Inferior parietal cortex (tissue), 1 donor: Measurements from ENCODE around the gene UACA.
A peak's percentile ranks its signal among the peaks of the same experiment; 100 is the strongest.

Experiments
- DNase-seq: peaks from one replicate; pipeline ENCODE4 v3.0.0-alpha.2; 2016; ENCODE audit errors: extremely low spot score

UACA gene

DNA sequence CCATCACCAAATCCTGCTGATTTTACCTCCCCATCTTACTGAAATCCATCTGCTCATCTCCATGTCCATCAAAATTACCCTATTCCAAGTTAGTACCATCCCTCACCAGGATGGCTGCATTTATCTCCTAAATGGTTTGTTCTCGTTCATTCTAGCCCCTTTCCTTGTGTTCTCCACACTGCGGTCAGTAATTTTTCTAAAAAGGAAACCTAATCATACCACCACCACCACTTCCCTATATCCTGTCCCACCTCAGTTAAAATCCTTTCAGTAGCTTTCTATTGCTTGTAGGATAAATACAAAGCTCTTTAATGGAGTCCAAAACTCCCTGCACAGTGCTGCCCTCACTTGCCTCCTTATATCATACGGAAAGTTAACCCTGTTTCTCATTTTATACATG lies 51.1 kb downstream of the UACA start:
- DNase-seq = no peak

DNA sequence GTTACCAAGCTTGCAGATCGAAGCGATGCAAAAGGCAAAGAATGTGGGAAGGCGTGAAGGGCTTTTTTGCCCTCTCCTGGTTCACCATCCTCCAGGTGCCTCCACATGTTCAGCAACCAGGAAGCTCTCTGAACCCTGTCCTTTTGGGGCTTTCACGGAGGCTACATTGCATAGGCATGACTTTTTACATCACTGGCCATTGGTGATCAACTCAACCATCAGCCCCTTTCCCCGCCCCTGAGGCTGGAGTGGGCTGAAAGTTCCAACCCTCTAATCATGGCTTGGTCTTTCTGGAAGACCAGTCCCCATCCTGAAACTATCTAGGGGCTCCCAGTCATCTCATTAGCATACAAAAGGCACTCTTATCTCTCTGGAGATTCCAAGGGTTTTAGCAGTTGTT lies 52.6 kb downstream of the UACA start:
- no peak for DNase-seq

DNA sequence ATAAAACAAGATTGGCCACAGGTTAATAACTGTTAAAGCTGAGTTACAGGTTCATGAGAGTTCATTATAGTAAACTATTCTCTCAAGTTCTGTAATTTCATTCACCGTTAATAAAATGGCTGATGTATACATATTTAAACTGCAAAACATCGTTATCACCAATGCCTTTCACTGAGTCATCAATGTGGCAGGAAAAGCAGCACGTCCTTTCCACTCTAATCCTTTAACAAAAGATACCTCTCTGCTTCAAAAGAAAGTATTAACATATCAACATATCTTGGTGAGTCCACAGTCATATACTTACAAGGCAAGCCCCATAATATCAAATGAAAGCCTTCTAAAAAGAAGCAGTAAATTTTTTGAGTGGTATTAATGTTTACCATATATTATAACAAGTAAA lies 54.5 kb downstream of the UACA start:
- DNase-seq = no peak

DNA sequence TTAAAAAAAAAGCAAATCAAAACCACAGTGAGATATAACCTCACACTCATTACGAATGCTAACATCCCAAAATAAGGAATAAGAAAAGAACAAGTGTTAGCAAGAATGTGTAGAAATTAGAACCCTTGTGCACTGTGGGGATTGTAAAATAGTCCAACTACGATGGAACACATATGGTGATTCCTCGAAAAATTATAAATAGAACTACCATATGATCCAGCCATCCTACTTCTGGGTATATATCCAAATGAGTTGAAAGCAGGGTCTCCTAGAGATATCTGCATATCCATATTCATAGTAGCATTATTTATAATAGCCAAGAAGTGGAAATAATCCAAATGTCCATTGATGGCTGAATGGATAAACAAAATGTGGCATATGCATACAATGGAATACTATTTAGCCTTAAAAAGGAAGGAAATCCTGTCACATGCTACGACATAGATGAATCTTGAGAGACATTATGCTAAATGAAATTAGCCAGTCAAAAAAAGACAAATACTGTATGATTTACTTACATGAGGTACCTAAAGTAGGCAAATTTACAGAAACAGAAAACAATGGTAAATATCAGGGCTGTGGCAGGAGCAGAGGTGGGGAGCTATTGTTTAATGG lies 55.6 kb downstream of the UACA start:
- no peak for DNase-seq

GRCh38 chr15:70704731-70705130 lies 58.6 kb downstream of the UACA start:
- DNase-seq = no peak

DNA sequence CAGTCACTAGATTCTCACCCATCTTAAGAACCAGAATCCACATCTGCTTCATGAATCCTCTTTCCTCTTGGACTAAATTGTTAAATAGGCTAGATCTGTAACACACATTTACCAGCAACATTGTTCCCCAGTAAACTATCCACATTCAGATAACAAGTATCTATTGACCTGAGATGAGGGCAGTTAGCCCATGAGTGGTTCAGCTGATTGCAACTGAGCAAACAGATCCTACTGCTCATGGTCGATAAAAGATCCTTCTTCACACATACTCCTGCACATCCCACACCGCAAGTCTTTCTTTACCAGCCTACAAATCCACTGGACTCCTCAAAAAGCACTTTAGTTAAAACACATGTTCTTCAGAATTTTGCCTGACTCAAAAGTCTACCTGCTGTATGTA lies 59.2 kb downstream of the UACA start:
- DNase-seq = no peak

DNA sequence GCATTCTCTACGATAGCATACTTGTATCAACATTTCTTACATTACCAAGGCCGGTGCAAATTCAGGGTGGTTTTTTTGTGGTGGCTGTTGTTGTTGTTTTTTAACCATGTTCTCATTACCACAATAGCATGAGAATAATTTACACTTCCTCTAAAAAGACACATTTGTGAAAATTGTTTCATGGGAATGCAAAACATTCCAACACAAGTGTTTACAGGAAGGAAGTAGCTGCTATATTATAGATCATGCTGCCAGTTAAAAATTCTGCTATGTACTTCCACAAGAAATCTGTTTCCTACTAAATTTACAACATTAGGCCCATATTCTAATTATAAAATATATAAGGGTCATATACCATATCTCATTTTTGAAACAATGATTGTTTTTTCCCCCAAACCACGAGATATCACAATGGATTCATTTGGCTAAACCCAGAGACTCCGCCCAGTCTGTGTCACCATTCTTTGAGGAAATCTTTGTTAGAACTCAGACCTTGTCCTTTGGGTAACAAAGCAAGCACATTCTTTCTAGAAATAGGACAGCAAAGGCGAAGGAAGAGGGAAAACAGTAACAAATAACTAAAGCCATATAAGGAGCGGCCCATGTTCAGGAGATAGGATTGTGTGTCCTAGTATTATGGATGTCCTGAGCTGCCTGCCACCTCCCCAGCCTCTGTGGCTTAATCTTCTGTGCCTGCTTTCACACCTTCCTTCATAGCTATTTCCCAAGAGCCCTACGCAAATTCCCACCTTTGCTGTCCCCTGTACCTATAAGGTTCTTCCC lies 60.1 kb downstream of the UACA start:
- no peak for DNase-seq

GRCh38 chr15:70702584-70702983 lies 60.8 kb downstream of the UACA start:
- no peak for DNase-seq

GRCh38 chr15:70701891-70702568 lies 61.3 kb downstream of the UACA start:
- DNase-seq = peak; percentile 8

GRCh38 chr15:70701171-70701570 lies 62.2 kb downstream of the UACA start:
- no peak for DNase-seq

GRCh38 chr15:70699890-70700289 lies 63.5 kb downstream of the UACA start:
- DNase-seq = no peak

DNA sequence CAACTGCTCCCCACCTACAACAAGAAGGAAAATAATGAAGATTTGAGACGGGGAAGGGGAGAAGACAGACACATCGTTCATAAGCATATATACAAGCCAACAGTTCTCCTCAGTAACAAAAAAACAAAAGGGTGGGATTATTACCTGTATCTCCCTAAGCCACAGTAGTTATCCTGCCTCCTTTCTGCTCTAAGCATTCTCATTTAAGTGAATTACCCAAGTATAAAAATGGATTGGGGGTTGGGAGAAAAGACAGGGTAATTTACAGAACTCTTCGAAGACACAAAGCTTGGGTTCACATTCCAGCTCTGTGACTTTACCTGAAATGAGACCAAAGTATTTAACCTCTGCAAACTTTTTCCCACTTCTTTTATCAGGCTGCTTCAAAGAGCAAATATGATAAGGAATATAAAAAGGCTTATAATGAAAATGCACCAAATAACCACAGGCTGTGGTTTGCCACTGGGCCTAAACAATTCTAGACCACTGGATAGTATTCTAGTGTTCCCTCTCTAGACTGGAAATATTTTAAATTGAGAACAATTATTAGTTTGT lies 64.4 kb downstream of the UACA start:
- DNase-seq = no peak

DNA sequence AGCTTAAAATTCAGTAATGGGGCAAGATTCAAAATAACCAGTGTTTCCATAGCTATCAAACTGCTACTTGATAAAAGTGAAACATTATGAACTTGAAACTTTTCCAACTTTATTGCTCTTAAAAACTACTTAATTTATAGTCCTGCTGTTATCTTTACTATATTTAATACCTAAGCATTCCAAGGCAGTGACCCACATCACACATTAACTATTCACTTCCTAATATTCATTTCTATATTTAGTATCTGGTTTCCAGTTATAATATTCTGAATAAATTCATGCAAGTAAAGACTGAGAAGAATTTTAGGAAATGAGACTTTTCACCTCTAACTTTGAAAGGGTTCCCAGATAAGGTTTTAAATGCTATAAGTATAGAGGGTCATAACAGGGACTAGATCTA lies 64.9 kb downstream of the UACA start:
- DNase-seq = no peak

DNA sequence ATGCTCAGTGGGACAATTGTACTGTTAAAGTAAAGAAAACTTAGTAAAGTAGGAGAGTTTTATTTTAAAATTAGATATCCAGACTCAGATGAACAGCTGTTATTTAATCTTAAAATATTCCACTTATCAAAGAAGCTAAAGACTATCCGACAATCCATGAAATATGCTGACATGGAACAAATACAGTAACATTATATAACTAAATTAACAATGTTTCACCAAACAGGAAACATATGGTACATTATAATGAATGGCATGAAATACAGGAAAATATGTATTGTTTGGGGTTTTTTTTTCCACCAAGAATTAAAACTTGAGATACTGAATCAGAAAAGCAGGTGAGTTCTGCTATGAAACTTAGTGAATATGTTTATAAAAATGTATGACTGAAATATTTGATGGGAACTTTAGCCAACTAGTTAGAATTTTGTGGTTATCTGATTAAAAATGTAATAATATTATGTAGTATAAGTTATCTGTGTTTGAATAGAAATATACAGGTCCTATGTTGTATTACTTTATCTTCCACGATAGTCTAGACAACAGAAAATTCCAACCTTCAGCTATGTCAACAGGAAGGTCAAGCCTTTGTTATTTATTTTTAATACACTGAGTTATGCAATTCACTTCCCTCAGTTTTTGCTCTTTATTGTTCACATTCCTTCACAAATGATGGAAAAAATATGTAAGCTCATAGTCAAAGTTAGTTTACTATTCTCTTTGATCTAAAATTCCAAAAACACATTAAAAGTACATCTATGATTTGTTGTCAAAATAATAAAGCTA lies 72.7 kb downstream of the UACA start:
- no peak for DNase-seq

GRCh38 chr15:70690021-70690420 lies 73.3 kb downstream of the UACA start:
- no peak for DNase-seq

- DNase-seq = no peak
These were observed 75.9 kb downstream of the UACA start for GRCh38 chr15:70687482-70687881.

- no peak for DNase-seq
These were observed 82.5 kb downstream of the UACA start for GRCh38 chr15:70680817-70681216.

DNA sequence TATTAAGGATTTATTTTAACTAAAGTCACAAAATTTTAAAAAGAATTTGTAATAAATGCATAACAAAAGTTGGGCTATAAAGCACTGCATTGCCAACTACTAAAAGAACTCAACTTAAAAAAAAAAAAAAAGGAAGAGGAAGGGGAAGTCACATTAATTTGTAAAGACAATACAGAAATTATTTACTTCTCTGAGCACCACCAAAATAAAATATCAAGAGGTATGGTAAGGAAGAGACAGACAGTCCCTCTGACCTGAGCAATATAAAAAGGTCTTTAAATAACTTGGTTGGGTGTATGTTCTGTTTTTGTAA lies 83.5 kb downstream of the UACA start:
- DNase-seq = no peak

DNA sequence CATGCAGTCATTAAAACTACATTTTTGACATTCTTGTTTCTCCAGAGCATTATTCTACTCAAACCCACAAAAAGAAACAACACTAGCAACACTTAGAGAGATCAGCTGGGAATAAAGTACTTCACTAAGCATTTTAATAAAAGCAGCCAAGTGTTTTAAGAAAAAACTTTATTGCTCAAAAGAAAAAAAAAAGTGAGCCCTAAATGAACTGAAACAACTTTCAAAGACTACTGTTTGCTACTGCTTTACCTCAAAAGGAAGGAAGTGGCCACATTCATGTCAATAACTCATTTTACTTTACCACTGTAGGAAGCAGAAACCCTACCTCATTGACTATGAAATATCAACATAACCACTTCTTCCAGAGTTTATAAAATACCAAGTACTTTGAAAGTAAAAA lies 91.3 kb downstream of the UACA start:
- no peak for DNase-seq

DNA sequence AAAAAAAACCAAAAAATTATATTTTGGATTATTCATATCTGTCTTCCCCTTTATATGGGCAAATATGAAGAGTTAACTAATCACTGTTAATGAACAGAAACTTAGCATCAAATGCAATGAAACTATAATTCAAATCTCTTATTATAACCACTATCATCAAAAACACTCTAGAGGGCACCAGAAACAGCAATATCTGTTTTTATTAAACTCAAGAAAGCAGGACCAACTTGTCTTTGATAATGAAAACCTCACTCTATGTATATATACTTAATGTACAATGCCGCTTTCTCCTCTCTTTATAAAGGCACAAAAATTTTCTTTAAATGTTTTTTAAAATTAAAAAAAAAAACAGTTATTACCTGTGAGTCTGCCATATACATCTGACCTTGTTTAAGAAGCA lies 92.7 kb downstream of the UACA start:
- DNase-seq = no peak

DNA sequence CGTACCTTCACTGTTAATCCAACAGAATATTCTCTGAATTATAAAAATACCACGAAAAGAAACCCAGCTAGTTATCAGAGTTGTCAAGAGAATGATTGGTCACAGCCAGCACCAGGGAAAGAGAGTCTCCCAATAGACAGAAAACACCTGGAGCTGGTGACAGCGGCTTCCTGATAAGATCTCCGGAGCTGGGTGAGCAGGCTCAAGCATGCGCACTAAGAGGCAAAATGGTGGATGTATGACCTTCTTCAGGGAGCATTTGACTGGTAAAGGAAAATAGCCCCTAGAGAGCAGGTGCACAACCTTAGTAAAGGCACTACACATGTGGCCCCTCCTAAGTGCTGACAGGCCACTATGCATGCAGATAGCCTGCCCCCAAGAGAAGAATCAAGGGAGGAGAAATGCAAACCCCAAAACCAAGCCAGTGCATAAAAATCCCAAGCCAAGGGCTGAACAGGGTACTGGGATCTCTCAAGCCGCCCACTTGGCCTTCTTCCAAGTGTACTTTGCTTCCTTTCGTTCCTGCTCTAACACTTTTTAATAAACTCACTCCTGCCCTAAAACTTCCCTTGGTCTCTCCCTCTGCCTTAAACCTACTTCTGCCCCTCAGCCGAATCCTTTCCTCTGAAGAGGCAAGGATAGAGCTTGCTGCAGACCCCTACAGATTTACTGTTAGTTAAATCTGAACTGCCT lies 93.2 kb downstream of the UACA start:
- no peak for DNase-seq
